Hepatocyte (in vitro differentiated cells): ENCODE results near the gene TSHZ3. TPM values are rescaled to one million over a fixed set of nuclear protein-coding genes. Genes with fewer than 3 reads are reported as not detected.

Experiments used
- DNase-seq: peaks from one replicate; pipeline ENCODE4 v3.0.0-alpha.2; 2016; ENCODE audit warnings: low spot score
- H2AFZ ChIP-seq: fragments of 200-600 bp; sonication (generic); 2 replicates; pipeline ENCODE4 v1.6.0; 2016; ENCODE audit warnings: antibody characterized with exemption, mild to moderate bottlenecking
- H3K27ac ChIP-seq: fragments of 200-600 bp; sonication (generic); 2 replicates; pipeline ENCODE4 v1.5.1; 2016; ENCODE audit warnings: mild to moderate bottlenecking
- H3K27me3 ChIP-seq: fragments of 200-600 bp; sonication (generic); 2 replicates; pipeline ENCODE4 v1.6.1; 2016
- H3K36me3 ChIP-seq: fragments of 200-600 bp; sonication (generic); replicated peaks from 2 replicates; pipeline ENCODE4 v1.5.1; 2016; ENCODE audit warnings: low read depth; ENCODE audit not compliant: insufficient read depth
- H3K4me1 ChIP-seq: fragments of 200-600 bp; sonication (generic); 2 replicates; pipeline ENCODE4 v1.5.1; 2016; ENCODE audit warnings: mild to moderate bottlenecking, moderate library complexity; ENCODE audit not compliant: insufficient read depth
- H3K4me2 ChIP-seq: fragments of 200-600 bp; sonication (generic); 2 replicates; pipeline ENCODE4 v1.6.0; 2016
- H3K4me3 ChIP-seq: fragments of 200-600 bp; sonication (generic); 2 replicates; pipeline ENCODE4 v1.5.1; 2016; ENCODE audit warnings: mild to moderate bottlenecking
- H3K79me2 ChIP-seq: fragments of 200-600 bp; sonication (generic); 2 replicates; pipeline ENCODE4 v1.6.0; 2017; ENCODE audit warnings: mild to moderate bottlenecking
- H3K9me2 ChIP-seq: fragments of 200-600 bp; sonication (generic); replicated peaks from 2 replicates; pipeline ENCODE4 v1.6.0; 2017; ENCODE audit warnings: mild to moderate bottlenecking; ENCODE audit not compliant: insufficient read depth
- H3K9me3 ChIP-seq: fragments of 200-600 bp; sonication (generic); 2 replicates; pipeline ENCODE4 v1.5.1; 2016; ENCODE audit warnings: low read depth, mild to moderate bottlenecking
- H4K20me1 ChIP-seq: fragments of 200-600 bp; sonication (generic); 2 replicates; pipeline ENCODE4 v1.6.0; 2016; ENCODE audit warnings: mild to moderate bottlenecking; ENCODE audit not compliant: insufficient read depth, poor library complexity, severe bottlenecking
- CTCF ChIP-seq: fragments of 200-600 bp; sonication (generic); IDR thresholded peaks from 2 replicates; pipeline ENCODE4 v1.5.1; 2016; ENCODE audit warnings: antibody characterized with exemption, mild to moderate bottlenecking; ENCODE audit not compliant: poor library complexity
- EZH2 ChIP-seq: fragments of 200-600 bp; sonication (generic); IDR thresholded peaks from 2 replicates; pipeline ENCODE4 v1.6.1; 2016; ENCODE audit warnings: antibody characterized with exemption, mild to moderate bottlenecking, borderline replicate concordance
- EZH2phosphoT487 ChIP-seq: fragments of 200-600 bp; sonication (generic); IDR thresholded peaks from one replicate; pipeline ENCODE4 v1.6.1; 2018; ENCODE audit warnings: antibody characterized with exemption, mild to moderate bottlenecking, low read depth, moderate library complexity; ENCODE audit not compliant: unreplicated experiment, severe bottlenecking
- WGBS: methylation state at CpG from one replicate; pipeline ENCODE4 v1.1.6; 2016; ENCODE audit warnings: low lambda C conversion rate; ENCODE audit errors: missing lambda C conversion rate; 5-methylcytosine and 5-hydroxymethylcytosine counted together
- polyA plus RNA-seq: library from polyadenylated mRNA; unstranded; fragments of >200 nt; fragmentation: Nextera tagmentation; extraction: Ambion mirVana; gene quantifications from 2 replicates; pipeline ENCODE4 v1.2.1, GENCODE V29; 2016
- total RNA-seq: library from RNA; depleted of rRNA; stranded (reverse); fragments of >200 nt; gene quantifications from 2 replicates; pipeline ENCODE4 v1.2.3, GENCODE V29; 2014

TSHZ3 gene
- total and polyA plus RNA-seq, 2 experiments from 2014 or later = 4.9 to 5.3 TPM

- Histone ChIP-seq H3K4me1 (peaks cover 34% of the 10 kb centered on the region), H3K9me3 (no peaks in the 10 kb centered on the region), H3K36me3 (no peaks in the 10 kb centered on the region), H3K79me2 (peaks cover 48% of the 10 kb centered on the region), H3K4me2 (no peak overlapping the region), H3K27me3 (no peaks in the 10 kb centered on the region), H2AFZ (no peak overlapping the region), H4K20me1 (no peaks in the 10 kb centered on the region), H3K27ac (no peak overlapping the region), H3K4me3 (no peak overlapping the region), H3K9me2 (no peaks in the 10 kb centered on the region)
- no peak for DNase-seq
- 89% methylated on average over 7 of the region's 7 CpGs for WGBS
- no peak for TF ChIP-seq EZH2phosphoT487
- no peak for TF ChIP-seq EZH2
- TF ChIP-seq CTCF = no peak
Observed at GRCh38 chr19:31334101-31334848, 15.0 kb downstream of the TSHZ3 start.

- H3K4me2 ChIP-seq = peak overlapping the region; percentile 50
- H3K36me3 ChIP-seq = no peaks in the 10 kb centered on the region
- H3K9me2 ChIP-seq = no peaks in the 10 kb centered on the region
- H3K79me2 ChIP-seq = peaks cover 68% of the 10 kb centered on the region
- H4K20me1 ChIP-seq = no peaks in the 10 kb centered on the region
- H3K27me3 ChIP-seq = no peaks in the 10 kb centered on the region
- TF ChIP-seq EZH2phosphoT487 = no peak
- peaks cover 19% of the 10 kb centered on the region for H3K4me1 ChIP-seq
- DNase-seq = no peak
- H3K27ac ChIP-seq = peak overlapping the region; percentile 55
- H3K4me3 ChIP-seq = no peak overlapping the region
- no peak overlapping the region for H2AFZ ChIP-seq
- WGBS = 34% methylated on average over 8 of the region's 8 CpGs
- H3K9me3 ChIP-seq = no peaks in the 10 kb centered on the region
Observed at GRCh38 chr19:31332096-31332495, 17.1 kb downstream of the TSHZ3 start.

- Histone ChIP-seq H3K9me2 (no peaks in the 10 kb centered on the region), H3K4me3 (no peak overlapping the region), H3K79me2 (peaks cover 71% of the 10 kb centered on the region), H3K27me3 (no peaks in the 10 kb centered on the region), H4K20me1 (no peaks in the 10 kb centered on the region), H3K9me3 (no peaks in the 10 kb centered on the region), H2AFZ (no peak overlapping the region), H3K36me3 (no peaks in the 10 kb centered on the region), H3K27ac (peak overlapping the region; percentile 55), H3K4me1 (peaks cover 20% of the 10 kb centered on the region), H3K4me2 (peak overlapping the region; percentile 50)
- no peak for TF ChIP-seq CTCF
- no peak for TF ChIP-seq EZH2phosphoT487
- no peak for TF ChIP-seq EZH2
- 66% methylated on average over 11 of the region's 11 CpGs for WGBS
- DNase-seq = no peak
Observed at GRCh38 chr19:31331536-31331935, 17.7 kb downstream of the TSHZ3 start.

- Histone ChIP-seq H3K9me2 (no peaks in the 10 kb centered on the region), H3K36me3 (no peaks in the 10 kb centered on the region), H2AFZ (no peak overlapping the region), H3K79me2 (peaks cover 69% of the 10 kb centered on the region), H3K27ac (peak overlapping the region; percentile 55), H3K4me3 (no peak overlapping the region), H3K27me3 (no peaks in the 10 kb centered on the region), H4K20me1 (no peaks in the 10 kb centered on the region), H3K4me1 (peaks cover 21% of the 10 kb centered on the region), H3K4me2 (no peak overlapping the region), H3K9me3 (no peaks in the 10 kb centered on the region)
- 84% methylated on average over 12 of the region's 12 CpGs for WGBS
- no peak for TF ChIP-seq CTCF
- no peak for TF ChIP-seq EZH2
- no peak for TF ChIP-seq EZH2phosphoT487
- no peak for DNase-seq
Observed at GRCh38 chr19:31330761-31331160, 18.5 kb downstream of the TSHZ3 start.
